ENCODE data around the gene CHMP2A. TPM values are rescaled to one million over a fixed set of nuclear protein-coding genes. Genes with fewer than 3 reads are reported as not detected.

The CHMP2A gene
- total and polyA plus RNA-seq, 10 of the 15 experiments (the other 5 are each of a cell fraction or from before 2014, with no cell fraction given) = 69.5 to 172 (median 109) TPM

- TF ChIP-seq, protein P1, sequence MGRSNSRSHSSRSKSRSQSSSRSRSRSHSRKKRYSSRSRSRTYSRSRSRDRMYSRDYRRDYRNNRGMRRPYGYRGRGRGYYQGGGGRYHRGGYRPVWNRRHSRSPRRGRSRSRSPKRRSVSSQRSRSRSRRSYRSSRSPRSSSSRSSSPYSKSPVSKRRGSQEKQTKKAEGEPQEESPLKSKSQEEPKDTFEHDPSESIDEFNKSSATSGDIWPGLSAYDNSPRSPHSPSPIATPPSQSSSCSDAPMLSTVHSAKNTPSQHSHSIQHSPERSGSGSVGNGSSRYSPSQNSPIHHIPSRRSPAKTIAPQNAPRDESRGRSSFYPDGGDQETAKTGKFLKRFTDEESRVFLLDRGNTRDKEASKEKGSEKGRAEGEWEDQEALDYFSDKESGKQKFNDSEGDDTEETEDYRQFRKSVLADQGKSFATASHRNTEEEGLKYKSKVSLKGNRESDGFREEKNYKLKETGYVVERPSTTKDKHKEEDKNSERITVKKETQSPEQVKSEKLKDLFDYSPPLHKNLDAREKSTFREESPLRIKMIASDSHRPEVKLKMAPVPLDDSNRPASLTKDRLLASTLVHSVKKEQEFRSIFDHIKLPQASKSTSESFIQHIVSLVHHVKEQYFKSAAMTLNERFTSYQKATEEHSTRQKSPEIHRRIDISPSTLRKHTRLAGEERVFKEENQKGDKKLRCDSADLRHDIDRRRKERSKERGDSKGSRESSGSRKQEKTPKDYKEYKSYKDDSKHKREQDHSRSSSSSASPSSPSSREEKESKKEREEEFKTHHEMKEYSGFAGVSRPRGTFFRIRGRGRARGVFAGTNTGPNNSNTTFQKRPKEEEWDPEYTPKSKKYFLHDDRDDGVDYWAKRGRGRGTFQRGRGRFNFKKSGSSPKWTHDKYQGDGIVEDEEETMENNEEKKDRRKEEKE (IDR thresholded peaks at IDR 0.05) = no peak
- TF ChIP-seq FOXK2 (IDR thresholded peaks at IDR 0.05) (peak; percentile 84), E2F8 (IDR thresholded peaks at IDR 0.05; ENCODE audit: low read depth, partially characterized antibody) (peak; percentile 93), SREBF2 (IDR thresholded peaks at IDR 0.05; ENCODE audit: low read length) (peak; percentile 48; the same call in 1 of the 2 replicates), HDAC2 (IDR thresholded peaks at IDR 0.05) (no peak), MTA2 (IDR thresholded peaks at IDR 0.05; ENCODE audit: low read depth) (peak; percentile 52; the same call in 1 of the 2 replicates), MLLT1 (IDR thresholded peaks at IDR 0.05) (peak; percentile 84), NFIC (IDR thresholded peaks at IDR 0.05; ENCODE audit: low read depth, low read length) (no peak), ETV6 (conservative IDR thresholded peaks at IDR 0.05 in 1 of 2, IDR thresholded peaks at IDR 0.05 in 1 of 2; ENCODE audit: borderline replicate concordance in 1 of 2, low read depth in 1 of 2) (peak in 1 of 2 experiments; percentile 75; a peak in 2 of 4 replicates), MXI1 (IDR thresholded peaks at IDR 0.05; ENCODE audit: low read depth, low read length) (peak; percentile 92), PRDM15 (CRISPR knock-in tag; IDR thresholded peaks at IDR 0.05) (no peak)
- TF ChIP-seq, protein P2, sequence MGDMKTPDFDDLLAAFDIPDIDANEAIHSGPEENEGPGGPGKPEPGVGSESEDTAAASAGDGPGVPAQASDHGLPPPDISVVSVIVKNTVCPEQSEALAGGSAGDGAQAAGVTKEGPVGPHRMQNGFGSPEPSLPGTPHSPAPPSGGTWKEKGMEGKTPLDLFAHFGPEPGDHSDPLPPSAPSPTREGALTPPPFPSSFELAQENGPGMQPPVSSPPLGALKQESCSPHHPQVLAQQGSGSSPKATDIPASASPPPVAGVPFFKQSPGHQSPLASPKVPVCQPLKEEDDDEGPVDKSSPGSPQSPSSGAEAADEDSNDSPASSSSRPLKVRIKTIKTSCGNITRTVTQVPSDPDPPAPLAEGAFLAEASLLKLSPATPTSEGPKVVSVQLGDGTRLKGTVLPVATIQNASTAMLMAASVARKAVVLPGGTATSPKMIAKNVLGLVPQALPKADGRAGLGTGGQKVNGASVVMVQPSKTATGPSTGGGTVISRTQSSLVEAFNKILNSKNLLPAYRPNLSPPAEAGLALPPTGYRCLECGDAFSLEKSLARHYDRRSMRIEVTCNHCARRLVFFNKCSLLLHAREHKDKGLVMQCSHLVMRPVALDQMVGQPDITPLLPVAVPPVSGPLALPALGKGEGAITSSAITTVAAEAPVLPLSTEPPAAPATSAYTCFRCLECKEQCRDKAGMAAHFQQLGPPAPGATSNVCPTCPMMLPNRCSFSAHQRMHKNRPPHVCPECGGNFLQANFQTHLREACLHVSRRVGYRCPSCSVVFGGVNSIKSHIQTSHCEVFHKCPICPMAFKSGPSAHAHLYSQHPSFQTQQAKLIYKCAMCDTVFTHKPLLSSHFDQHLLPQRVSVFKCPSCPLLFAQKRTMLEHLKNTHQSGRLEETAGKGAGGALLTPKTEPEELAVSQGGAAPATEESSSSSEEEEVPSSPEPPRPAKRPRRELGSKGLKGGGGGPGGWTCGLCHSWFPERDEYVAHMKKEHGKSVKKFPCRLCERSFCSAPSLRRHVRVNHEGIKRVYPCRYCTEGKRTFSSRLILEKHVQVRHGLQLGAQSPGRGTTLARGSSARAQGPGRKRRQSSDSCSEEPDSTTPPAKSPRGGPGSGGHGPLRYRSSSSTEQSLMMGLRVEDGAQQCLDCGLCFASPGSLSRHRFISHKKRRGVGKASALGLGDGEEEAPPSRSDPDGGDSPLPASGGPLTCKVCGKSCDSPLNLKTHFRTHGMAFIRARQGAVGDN (IDR thresholded peaks at IDR 0.05) = peak; percentile 64
Observed at GRCh38 chr19:58519355-58520256, 35.3 kb downstream of the CHMP2A start, which contains the start of gene ZBTB45 (continued).

Data from GM12878 (cell line).